HG03558 (cell line): Measurements from ENCODE around the gene LRRC23.

ENCODE experiments used
- ATAC-seq: cut with Tn5 transposase; IDR thresholded peaks from one replicate; pipeline ENCODE4 v1.9.1; 2021; ENCODE audit warnings: moderate number of reproducible peaks; ENCODE audit not compliant: unreplicated experiment; ENCODE audit errors: extremely low read depth

LRRC23 gene

DNA sequence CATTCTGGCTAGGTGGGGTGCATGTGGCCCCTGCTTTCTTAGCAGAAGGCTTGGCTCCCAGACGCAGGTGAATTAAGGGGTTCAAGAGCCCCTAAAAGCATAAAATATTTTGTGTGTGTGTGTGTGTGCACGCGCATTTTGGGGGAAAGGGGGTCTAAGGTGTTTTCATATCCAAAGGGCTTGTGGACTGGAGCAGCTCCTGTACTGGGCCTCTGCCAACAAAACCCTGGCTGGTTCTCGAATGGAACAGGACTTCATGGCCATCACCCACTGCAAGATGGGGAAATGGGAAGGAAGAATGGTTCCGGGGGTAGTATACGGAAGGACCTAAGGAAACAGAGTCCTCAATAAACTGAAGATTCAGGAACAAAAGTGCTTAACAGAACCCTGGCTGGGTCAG lies 19.2 kb downstream of the LRRC23 start:
- no peak for ATAC-seq

DNA sequence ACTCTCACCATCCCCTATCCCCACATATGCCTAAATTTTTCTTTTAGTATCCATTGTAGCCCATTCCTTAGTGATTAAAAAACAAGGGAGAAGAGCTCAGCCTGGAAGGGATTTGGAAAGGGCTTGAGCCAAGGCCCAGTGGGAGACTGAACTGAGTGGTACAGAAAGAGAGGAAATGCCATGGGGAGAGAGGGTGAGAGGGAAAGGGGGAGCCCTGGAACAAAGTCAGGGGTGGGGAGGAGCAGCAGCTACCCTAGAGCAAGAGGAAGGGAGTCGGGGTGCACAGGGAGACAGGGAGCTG lies 20.6 kb downstream of the LRRC23 start:
- no peak for ATAC-seq

DNA sequence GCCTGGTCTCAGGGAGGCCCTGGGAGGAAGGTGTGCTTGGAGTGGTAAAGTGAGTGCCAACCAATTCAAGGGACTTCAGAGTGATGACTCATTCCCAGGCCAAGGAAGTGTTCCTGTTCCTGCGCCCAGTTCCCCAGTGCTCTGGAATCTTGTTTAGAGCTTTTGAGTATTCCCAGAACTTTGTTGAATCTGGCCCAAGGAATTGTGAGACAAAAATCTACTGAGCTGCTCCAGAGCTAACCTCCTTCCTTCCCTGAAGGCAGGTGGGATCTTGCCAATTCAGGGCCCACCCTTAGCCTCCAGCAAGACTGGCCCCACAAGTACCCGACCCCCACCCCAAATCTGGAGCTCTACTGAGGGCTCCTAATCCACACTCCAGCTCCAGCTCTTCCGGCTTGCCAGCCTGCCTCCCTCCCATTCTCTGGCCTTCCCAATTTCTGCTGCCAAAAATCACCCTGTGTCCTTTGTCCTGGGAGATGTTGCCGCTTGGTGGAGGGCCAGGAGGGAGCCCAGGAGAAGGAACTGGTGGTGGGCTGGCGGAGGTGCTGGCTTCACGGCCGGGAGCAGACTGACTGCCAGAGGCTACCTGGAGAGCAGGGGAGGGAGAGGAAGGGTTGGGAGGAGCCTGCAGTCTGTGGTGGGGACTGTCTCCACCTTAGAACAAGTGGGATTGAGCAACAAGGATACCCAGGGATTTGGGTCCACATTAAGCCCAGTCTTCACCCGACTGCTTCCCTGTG lies 21.1 kb downstream of the LRRC23 start:
- ATAC-seq, result no peak

DNA sequence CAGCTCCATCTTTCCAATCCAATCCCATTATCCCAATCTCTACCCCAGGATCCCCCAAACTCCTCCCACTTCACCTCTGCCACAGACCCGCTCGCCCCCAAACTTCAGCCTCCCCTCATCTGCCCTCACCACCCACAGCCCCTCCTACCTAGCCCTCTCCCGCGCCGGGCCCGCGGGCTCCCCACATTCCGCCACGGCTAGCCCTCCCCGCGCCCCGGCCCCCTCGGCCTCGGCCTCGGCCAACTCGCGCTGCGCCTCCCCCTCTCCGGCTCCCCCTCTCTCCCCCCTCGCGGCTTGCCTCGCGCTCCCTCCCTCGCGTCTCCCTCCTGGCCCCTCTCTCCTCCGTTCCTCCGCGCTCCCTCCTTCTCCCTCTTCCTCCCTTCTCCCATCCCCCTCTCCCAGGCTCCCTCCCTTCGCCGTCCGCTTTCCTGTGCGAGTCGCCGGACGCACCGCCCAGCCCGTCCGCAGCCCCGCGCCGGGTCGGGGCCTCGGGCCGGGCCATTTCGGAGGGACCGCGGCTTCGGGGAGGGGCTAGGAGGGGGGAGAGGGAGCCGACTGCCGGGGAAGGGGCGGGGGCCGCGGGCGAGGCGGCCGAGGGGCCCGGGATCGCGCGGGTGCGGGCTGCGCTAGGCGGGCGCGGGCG lies 22.9 kb downstream of the LRRC23 start, which contains the start of gene ATN1:
TSS of gene ATN1 (plus strand) at position 581 of the 643 bp plus-strand sequence. CDS start 6,043 bp downstream, outside the sequence.
- no peak for ATAC-seq

DNA sequence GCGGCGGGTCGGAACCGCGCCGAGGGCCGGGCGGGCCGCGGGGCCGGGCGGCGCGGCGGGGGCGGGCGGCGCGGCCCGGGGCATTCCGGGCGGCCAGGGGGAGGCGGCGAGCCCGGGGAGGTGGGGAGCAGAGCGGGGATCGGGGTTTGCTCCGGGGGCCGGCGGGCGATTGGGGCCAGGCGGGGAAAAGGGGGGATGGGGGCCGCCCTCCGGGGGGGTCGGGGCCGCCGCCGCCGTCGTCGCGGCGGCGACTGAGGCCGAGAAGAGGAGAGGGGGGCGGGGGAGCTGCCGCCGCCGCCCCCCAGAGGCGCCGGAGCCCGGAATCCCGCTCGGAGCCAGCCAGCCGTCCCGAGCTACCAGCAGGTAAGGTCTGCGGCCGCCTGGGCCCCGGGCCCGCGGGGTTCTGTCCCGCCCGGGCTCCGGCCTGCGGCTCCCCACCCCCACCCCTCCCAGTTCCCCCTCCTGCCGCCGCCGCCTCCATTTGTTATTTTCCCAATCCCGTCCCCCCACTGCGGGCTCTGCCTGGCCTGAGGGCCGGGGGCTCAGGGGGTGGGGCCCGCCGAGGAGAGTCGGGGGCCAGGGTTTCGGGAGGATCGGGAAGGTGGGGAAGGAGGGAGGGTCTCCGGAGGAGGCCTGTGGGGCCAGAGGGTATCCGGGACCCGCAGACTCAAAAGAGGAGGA lies 23.5 kb downstream of the LRRC23 start:
- ATAC-seq, result no peak

DNA sequence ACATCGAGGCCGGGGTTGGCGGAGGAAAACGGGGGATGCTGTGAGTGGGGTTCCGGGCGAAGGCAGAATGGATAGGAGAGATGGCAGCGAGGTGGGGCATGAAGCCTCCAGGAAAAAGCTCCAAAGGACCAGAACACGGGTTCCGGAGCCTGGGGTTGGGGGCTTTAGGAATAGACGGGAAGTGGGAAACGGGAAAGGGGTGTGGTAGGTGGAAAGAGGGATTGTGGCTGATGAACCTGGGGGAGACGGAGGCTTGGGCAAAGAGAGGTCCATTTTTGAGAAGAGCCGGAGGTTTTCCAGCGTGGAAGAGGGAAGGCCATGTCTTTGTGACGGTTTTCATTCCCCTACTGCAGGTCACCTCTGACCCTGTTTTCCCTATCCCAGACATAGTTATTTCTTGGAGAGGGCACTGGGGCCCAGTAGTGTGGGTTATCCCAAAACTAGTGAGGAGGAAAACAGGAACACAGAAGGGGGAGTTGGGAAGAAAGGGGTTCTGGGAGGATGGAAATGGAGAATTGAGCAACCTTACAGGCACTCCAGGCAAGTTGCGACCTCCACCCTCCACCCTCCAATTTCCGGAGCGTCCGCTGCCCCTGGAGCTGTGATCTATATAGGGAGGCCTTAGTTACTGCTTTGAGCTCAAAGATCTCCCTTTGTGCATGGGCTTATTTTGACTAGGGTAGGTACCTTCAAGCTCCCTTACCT lies 24.2 kb downstream of the LRRC23 start:
- no peak for ATAC-seq

DNA sequence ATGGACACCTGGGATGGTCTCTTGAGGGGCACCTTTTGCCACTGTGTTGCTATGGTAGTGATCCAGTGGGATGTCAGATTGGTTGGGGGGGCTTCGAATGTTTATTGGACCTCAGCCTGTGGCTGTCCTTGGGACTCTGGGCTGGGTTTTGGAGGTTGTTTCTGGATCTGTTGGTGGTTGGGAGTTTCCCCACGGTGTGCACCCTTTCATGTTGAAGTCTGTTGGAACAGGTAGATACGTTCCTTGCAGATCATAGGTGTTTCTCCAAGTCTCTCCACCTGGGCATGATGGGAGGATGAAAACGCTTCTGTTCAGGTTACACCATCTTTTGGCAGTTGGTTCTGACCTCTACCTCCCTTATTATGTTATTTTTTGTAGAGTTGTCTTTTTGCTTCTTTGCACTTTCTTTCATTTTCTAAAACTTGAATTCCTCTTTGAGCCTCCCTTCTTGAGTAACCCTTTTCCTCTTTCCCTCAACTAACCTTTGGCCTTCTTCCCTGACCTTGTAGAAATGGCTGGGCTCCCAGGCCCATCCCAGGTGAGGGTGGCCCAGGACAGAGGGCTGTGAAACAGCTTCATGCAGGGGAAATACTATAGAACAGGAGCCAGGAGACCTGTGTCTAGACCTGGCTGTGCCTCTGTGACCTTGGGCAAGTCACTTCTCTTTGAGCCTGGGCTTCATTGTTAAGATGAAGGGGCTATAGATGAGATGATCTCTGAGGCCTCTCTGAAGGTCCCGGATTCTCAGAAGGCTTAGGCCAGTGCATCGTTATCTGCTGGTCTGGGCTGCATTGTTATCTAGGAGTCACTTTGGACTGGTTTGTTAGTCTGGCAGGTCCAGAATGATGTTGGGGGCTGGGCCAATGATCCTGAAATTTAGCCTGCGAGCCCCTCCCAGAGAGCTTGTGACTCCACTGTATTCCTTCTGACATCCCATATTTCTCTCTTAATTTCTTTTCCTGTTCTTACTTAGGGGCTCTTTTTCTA lies 25.1 kb downstream of the LRRC23 start:
- ATAC-seq, result no peak

DNA sequence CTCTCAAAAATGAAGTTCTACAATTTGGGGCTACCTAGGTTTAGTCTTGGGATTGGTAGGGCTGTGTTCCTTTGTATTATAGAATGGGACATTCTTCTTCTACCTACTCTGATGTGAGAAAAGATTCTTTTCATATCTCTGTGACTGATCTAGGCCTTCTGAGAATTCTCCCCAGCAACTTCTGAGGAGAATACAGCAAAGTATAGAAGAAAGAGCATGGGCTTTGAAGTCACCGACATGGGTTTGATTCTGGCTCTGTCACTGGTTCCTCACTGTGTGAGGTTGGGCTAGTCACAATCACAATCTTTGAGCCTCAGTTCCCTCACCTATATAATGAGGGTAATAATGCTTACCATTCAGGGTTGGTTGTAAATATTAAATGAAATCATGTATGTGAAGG lies 28.1 kb downstream of the LRRC23 start:
- ATAC-seq, result no peak

DNA sequence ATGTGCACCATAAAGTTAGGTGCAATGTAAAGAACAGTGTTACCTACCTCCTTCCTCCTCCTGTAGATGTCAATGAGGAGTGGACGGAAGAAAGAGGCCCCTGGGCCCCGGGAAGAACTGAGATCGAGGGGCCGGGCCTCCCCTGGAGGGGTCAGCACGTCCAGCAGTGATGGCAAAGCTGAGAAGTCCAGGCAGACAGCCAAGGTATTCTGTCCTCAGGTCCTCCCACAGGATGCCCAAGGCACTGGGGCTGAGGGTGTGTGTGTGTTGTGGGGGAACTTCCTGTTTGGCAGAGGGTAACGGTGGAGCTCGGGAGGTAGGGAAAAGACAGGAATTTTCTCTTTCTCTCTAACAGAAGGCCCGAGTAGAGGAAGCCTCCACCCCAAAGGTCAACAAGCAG lies 29.5 kb downstream of the LRRC23 start:
- ATAC-seq, result no peak

DNA sequence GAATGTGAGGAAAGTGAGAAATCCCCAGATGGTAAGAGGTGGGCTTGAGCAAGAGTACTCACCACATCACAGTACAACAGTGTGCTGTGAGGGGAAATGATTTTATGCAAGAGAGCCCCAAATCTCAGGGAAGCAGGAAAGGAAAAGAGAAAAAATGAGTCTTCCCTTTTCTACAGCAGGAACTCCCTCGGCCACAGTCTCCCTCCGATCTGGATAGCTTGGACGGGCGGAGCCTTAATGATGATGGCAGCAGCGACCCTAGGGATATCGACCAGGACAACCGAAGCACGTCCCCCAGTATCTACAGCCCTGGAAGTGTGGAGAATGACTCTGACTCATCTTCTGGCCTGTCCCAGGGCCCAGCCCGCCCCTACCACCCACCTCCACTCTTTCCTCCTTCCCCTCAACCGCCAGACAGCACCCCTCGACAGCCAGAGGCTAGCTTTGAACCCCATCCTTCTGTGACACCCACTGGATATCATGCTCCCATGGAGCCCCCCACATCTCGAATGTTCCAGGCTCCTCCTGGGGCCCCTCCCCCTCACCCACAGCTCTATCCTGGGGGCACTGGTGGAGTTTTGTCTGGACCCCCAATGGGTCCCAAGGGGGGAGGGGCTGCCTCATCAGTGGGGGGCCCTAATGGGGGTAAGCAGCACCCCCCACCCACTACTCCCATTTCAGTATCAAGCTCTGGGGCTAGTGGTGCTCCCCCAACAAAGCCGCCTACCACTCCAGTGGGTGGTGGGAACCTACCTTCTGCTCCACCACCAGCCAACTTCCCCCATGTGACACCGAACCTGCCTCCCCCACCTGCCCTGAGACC lies 31.0 kb downstream of the LRRC23 start:
- ATAC-seq, result no peak

DNA sequence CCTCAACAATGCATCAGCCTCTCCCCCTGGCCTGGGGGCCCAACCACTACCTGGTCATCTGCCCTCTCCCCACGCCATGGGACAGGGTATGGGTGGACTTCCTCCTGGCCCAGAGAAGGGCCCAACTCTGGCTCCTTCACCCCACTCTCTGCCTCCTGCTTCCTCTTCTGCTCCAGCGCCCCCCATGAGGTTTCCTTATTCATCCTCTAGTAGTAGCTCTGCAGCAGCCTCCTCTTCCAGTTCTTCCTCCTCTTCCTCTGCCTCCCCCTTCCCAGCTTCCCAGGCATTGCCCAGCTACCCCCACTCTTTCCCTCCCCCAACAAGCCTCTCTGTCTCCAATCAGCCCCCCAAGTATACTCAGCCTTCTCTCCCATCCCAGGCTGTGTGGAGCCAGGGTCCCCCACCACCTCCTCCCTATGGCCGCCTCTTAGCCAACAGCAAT lies 31.6 kb downstream of the LRRC23 start:
- ATAC-seq, result no peak

DNA sequence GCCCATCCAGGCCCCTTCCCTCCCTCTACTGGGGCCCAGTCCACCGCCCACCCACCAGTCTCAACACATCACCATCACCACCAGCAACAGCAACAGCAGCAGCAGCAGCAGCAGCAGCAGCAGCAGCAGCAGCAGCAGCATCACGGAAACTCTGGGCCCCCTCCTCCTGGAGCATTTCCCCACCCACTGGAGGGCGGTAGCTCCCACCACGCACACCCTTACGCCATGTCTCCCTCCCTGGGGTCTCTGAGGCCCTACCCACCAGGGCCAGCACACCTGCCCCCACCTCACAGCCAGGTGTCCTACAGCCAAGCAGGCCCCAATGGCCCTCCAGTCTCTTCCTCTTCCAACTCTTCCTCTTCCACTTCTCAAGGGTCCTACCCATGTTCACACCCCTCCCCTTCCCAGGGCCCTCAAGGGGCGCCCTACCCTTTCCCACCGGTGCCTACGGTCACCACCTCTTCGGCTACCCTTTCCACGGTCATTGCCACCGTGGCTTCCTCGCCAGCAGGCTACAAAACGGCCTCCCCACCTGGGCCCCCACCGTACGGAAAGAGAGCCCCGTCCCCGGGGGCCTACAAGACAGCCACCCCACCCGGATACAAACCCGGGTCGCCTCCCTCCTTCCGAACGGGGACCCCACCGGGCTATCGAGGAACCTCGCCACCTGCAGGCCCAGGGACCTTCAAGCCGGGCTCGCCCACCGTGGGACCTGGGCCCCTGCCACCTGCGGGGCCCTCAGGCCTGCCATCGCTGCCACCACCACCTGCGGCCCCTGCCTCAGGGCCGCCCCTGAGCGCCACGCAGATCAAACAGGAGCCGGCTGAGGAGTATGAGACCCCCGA lies 32.2 kb downstream of the LRRC23 start:
- no peak for ATAC-seq

DNA sequence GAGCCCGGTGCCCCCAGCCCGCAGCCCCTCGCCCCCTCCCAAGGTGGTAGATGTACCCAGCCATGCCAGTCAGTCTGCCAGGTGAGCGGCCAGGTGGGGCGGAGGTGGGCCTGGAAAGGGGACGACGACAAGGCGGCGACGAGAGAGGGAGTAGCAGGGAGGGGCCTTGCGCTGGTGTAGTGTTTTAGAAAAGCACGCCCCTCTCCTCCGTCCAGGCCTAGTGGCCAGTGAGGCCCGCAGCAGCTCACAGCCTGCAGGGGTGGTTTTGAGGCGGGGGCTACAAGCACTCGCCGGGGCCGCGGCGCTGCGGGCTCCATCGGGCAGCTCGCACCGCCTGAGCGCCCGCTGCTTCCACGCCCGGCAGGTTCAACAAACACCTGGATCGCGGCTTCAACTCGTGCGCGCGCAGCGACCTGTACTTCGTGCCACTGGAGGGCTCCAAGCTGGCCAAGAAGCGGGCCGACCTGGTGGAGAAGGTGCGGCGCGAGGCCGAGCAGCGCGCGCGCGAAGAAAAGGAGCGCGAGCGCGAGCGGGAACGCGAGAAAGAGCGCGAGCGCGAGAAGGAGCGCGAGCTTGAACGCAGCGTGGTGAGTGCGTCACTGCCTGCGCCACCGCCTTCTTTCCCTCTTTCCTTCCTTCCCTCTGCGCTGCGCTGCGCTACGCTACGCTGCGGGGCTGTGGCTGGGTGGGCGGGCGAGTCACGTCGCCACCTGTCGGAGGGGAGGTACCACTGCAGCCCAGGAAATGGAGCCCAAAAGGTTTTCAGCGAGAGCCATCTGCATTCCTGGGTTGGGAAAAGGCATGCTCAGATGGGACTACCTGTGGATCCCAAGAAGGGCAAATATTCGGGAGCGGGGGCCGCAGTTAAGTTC lies 33.1 kb downstream of the LRRC23 start:
- ATAC-seq, result peak; percentile 60

DNA sequence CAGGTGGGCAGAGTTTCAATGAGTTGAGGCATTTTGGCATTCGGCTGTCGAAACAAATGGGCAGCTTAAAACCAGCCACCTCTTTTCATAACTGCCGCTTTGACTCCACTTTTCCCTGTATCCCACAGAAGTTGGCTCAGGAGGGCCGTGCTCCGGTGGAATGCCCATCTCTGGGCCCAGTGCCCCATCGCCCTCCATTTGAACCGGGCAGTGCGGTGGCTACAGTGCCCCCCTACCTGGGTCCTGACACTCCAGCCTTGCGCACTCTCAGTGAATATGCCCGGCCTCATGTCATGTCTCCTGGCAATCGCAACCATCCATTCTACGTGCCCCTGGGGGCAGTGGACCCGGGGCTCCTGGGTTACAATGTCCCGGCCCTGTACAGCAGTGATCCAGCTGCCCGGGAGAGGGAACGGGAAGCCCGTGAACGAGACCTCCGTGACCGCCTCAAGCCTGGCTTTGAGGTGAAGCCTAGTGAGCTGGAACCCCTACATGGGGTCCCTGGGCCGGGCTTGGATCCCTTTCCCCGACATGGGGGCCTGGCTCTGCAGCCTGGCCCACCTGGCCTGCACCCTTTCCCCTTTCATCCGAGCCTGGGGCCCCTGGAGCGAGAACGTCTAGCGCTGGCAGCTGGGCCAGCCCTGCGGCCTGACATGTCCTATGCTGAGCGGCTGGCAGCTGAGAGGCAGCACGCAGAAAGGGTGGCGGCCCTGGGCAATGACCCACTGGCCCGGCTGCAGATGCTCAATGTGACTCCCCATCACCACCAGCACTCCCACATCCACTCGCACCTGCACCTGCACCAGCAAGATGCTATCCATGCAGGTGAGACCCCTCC lies 34.0 kb downstream of the LRRC23 start:
- ATAC-seq, result no peak

DNA sequence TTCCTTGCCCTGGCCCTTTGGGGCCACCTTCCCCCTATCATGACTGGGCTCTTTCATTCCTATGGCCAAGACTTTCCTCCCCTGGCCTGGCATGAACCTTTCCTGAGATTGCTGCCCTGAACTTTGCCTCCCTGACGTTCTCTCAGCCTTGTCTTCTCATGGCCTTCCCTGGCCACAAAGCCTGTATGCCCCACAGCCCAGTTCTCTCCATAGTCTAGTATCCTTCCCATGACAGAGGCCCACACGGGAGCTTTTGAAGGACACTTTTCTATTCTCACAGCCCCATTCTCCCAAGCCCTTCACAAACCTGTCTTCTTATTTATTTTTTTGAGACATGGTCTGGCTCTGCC lies 34.5 kb downstream of the LRRC23 start:
- ATAC-seq, result no peak

DNA sequence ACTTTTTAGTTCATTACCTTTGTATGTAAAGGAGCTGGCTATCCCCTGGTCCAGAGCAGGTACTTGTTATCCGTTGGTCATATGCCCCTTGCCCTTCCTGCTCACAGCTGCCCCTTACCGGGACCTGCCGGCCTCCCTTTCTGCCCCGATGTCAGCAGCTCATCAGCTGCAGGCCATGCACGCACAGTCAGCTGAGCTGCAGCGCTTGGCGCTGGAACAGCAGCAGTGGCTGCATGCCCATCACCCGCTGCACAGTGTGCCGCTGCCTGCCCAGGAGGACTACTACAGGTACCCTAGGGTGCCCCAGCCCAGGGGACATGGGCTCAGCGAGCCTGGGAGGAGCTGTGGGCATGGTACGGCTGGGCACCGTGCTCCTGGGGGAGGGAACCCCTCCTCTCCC lies 36.6 kb downstream of the LRRC23 start:
- ATAC-seq, result no peak
